ENCODE measurements around the gene FAM177B.
A peak's percentile ranks its signal among the peaks of the same experiment; 100 is the strongest.

Gene FAM177B

GRCh38 chr1:222704260-222704659 lies 32.7 kb upstream of the FAM177B start:
- no peak overlapping the region for H3K4me3 ChIP-seq (ENCODE audit: low read length)
- no peak for DNase-seq (ENCODE audit: low read depth)
- TF ChIP-seq CTCF (IDR thresholded peaks at IDR 0.05; ENCODE audit: insufficient read depth, low read depth, low read length, missing control alignments): no peak

GRCh38 chr1:222706815-222707214 lies 30.2 kb upstream of the FAM177B start:
- TF ChIP-seq CTCF (IDR thresholded peaks at IDR 0.05; ENCODE audit: insufficient read depth, low read depth, low read length, missing control alignments): no peak
- DNase-seq (ENCODE audit: low read depth): no peak
- no peak overlapping the region for H3K4me3 ChIP-seq (ENCODE audit: low read length)

GRCh38 chr1:222709700-222710153 lies 27.3 kb upstream of the FAM177B start:
- no peak for TF ChIP-seq CTCF (IDR thresholded peaks at IDR 0.05; ENCODE audit: insufficient read depth, low read depth, low read length, missing control alignments)
- DNase-seq (ENCODE audit: low read depth): no peak
- H3K4me3 ChIP-seq (ENCODE audit: low read length): no peak overlapping the region

- DNase-seq (ENCODE audit: low read depth): peak; percentile 94
- peak overlapping the region; percentile 95 for H3K4me3 ChIP-seq (ENCODE audit: low read length)
- no peak for TF ChIP-seq CTCF (IDR thresholded peaks at IDR 0.05; ENCODE audit: insufficient read depth, low read depth, low read length, missing control alignments)
These were observed 25.4 kb upstream of the FAM177B start for GRCh38 chr1:222711319-222712252.

GRCh38 chr1:222712253-222713090 lies 24.5 kb upstream of the FAM177B start, which contains the start of the genes AIDA and BROX:
TSS of gene AIDA (minus strand) at chr1:222712491. CDS start at chr1:222712317, 174 bp downstream.
TSS of gene BROX (plus strand) at chr1:222712564. CDS start at chr1:222715700, 3,136 bp downstream.
- H3K4me3 ChIP-seq (ENCODE audit: low read length): peak within 1 kb of the TSS; percentile 95
- peak; percentile 90 for DNase-seq (ENCODE audit: low read depth)
- no peak for TF ChIP-seq CTCF (IDR thresholded peaks at IDR 0.05; ENCODE audit: insufficient read depth, low read depth, low read length, missing control alignments)

GRCh38 chr1:222713091-222713961 lies 23.7 kb upstream of the FAM177B start:
- TF ChIP-seq CTCF (IDR thresholded peaks at IDR 0.05; ENCODE audit: insufficient read depth, low read depth, low read length, missing control alignments): no peak
- peak overlapping the region; percentile 95 for H3K4me3 ChIP-seq (ENCODE audit: low read length)
- DNase-seq (ENCODE audit: low read depth): peak; percentile 97

Data from epithelial cell of esophagus (primary cell).